Measurements from ENCODE around the gene MRPS6.

Gene MRPS6

GRCh38 chr21:34182436-34182835 lies 109.1 kb downstream of the MRPS6 start:
- no peak for DNase-seq

DNA sequence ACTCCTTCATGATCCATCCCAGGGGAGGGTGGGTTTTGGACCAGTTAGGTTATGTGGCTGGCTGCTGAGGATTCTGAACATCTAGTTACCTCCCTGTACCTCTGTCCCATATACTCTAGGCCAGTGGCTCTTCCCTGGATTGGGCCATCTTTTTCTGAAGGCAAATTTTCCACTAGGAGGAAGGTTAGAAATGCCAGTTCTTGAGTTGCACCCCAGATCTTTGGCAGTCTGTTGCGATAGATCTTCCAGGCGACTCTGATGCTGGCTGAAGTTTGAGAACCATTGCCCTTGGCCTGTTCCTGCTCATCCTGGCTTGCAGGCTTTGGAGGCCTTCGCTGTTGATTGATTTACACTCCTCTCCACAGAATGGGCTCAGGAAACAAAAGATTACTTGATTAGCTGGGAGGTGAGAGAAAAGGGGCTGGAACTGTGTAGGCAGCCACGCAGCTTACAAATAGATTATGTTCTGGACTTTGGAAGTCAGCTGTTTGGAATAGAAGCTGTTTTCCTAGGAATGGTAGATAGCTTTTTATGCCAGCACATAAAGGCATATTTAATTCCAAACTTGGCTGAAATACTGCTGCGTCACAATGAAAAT lies 110.1 kb downstream of the MRPS6 start:
- DNase-seq, result no peak

DNA sequence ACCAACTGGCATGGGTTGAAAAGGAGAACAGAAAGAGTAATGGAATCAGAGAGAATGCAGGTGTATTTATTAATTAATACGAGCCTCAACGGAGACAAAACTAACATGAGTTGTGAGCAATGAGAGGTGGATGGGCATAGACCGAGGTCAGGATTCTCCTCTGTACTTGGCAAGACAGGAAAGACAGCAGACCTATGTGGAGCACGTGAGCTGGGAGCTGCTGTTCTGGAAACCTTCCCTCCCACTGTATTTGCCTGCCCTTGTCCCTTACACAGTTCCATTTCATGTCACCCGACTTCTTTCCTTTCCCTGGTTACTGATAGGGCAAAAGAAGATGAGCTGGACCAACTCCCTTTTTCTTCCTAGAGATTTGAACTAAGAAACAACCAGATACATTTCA lies 110.9 kb downstream of the MRPS6 start:
- no peak for DNase-seq

GRCh38 chr21:34185026-34185750 lies 111.8 kb downstream of the MRPS6 start:
- peak; percentile 74 for DNase-seq

DNA sequence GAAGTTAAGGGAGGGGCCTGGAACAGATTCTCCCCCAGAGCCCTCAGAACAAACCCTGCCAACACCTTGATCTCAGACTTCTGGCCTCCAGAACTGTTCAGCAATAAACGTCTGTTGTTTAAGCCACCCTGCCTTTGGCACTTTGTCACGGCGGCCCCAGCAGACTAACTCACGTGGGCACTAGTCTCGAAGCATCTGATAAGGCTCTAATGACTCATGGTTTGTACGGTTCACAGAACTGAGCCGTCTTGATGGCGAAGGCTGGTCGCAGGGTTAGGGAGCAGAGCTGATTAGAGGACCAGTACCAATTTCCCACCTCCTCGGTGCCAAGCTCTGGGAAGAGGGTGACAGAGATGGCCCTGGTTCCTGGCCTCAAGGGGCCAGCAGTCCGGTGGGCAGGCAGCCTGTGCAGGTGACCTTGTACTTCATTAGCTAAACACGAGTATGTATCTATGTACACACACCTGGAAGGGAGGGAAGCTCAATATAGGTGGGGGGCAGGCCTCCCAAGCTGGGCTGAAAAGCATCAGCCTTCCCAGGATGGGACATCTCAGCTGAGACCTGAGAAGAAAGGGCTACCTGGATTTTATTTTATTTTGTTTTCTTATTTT lies 112.8 kb downstream of the MRPS6 start:
- no peak for DNase-seq

GRCh38 chr21:34187935-34188334 lies 114.6 kb downstream of the MRPS6 start:
- DNase-seq, result no peak

DNA sequence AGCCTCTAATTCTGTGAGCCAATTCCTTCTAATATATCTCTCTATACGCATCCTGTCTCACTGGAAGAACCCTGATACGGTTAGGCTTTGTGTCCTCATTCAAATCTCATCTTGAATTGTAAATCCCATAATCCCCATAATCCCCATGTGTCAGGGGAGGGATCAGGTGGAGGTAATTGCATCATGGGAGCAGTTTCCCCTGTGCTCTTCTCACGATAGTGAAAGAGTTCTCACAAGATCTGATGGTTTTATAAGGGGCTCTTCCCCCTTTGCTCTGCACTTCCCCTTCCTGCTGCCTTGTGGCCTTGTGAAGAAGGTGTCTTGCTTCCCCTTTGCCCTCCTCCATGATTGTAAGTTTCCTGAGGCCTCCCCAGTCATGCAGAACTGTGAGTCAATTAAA lies 116.1 kb downstream of the MRPS6 start:
- no peak for DNase-seq

DNA sequence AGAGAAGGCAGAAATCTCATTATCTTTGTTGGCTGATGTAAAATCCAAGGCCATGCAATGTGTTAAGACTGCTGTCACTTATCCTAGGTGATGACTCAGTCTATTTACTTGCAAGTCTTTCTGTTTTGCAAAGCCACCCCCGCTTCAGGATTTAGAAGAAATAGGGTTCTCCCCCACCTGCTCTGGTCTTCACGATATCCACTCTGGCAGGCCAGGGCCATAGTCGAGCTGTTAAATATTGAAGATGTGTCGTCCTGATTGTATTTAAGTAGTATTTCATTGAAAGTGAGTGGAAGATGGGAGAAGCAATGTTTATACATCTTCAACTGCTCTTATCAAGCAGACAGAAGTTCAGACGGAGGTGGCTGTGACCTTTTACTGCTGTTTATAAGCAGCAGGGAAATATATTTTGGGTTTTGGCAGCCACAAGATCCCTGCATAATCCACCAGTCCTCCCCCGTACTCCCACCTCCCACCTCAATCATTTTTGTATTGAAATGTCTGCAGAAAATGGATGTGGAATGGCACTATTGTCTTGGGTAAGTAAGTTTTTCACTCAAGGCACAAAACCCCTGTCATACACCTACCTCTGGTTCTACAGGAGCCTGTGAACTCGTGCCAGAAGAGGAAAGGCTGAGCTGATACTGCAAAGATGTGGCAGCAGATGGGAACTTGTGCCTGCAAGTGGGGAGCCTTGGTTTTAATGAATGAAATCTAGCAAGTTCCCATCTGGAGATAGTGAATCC lies 117.4 kb downstream of the MRPS6 start:
- DNase-seq, result no peak

DNA sequence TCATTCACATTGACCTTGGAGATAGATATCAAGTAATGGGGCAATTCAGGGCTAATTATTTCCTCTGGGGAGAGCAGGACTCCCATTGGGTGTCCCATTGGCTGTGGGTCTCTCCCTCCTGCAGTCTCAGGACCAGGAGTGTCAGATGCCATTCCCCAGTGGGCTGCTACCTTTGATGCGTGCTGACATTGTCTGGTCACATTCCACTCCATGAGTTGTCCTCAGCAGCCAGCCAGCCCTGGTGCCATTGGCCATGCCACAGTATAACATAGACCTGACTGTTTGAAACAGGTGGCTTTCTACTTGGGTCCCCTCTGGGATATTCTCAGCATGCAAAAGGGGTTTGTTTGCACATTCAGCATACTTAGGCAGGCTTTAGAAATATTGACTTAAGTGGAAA lies 118.5 kb downstream of the MRPS6 start:
- DNase-seq, result no peak

All from retina (tissue), 1 donor.